PC-9 (cell line): ENCODE data around the gene OGA.

Experiments
- CTCF ChIP-seq: fragments of 200-600 bp; sonication (generic); conservative IDR thresholded peaks from 2 replicates; pipeline ENCODE4 v1.6.1; 2017; ENCODE audit warnings: mixed run types, antibody characterized with exemption, mild to moderate bottlenecking, moderate library complexity
- EZH2 ChIP-seq: fragments of 200-600 bp; sonication (generic); IDR thresholded peaks from 2 replicates; pipeline ENCODE4 v1.8.0; 2017; ENCODE audit warnings: antibody characterized with exemption, low read depth

- no peak for TF ChIP-seq CTCF
- TF ChIP-seq EZH2 = no peak
Observed at GRCh38 chr10:101848408-101848807, 30.2 kb upstream of the OGA start.
